ENCODE measurements around the gene CHAMP1.

GRCh38 chr13:114309086-114309485 lies 5.2 kb upstream of the CHAMP1 start:
- TF ChIP-seq REST (IDR thresholded peaks at IDR 0.05; ENCODE audit: insufficient read depth in 1 of 2, low read depth in 2 of 2, low read length in 2 of 2), result no peak
- TF ChIP-seq POLR2AphosphoS5 (IDR thresholded peaks at IDR 0.05; ENCODE audit: low read depth, low read length), result no peak
- no peak for TF ChIP-seq SIN3A (IDR thresholded peaks at IDR 0.05; ENCODE audit: borderline replicate concordance, insufficient read depth, low read length)
- no peak for TF ChIP-seq TAF1 (IDR thresholded peaks at IDR 0.05; ENCODE audit: borderline replicate concordance, insufficient read depth, low read length)
